ENCODE measurements around the gene TNFRSF18.

DNA sequence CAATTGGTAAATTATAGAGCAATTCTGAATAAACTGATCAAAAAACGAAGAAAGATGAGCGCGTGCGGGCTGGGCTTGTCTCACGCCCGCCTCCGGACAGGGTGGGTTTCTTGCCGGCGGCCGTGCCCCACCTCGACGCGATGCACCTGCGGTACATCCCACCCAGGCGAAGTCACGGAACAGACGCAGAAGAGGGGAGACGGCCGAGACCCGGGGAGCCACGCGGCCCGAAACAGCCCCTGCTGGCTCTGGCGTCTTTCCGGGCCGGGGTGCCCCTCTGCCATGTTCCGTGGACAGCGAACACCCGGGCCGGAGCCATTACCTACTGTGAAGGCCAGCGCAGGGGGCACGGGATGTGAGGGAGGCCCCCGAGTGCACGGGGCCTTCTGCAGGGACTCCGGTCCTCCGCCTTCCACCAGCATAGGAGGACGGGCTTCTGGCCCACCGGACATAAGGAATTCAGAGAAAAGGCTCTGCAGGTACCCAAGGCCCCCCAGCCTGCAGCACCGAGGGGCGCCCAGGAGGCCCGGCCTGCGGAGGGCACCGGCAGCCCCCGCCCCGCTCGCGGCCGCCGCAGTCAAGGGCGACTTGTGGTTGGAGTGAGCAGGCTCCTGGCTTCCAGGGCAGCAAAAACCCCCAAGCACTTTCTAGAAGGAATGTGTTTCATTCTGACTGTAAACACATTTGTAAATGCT, 47.7 kb upstream of the TNFRSF18 start:
- TF ChIP-seq, protein P1, sequence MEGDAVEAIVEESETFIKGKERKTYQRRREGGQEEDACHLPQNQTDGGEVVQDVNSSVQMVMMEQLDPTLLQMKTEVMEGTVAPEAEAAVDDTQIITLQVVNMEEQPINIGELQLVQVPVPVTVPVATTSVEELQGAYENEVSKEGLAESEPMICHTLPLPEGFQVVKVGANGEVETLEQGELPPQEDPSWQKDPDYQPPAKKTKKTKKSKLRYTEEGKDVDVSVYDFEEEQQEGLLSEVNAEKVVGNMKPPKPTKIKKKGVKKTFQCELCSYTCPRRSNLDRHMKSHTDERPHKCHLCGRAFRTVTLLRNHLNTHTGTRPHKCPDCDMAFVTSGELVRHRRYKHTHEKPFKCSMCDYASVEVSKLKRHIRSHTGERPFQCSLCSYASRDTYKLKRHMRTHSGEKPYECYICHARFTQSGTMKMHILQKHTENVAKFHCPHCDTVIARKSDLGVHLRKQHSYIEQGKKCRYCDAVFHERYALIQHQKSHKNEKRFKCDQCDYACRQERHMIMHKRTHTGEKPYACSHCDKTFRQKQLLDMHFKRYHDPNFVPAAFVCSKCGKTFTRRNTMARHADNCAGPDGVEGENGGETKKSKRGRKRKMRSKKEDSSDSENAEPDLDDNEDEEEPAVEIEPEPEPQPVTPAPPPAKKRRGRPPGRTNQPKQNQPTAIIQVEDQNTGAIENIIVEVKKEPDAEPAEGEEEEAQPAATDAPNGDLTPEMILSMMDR (IDR thresholded peaks at IDR 0.05) = no peak
- TF ChIP-seq POLR2A (IDR thresholded peaks at IDR 0.05) = no peak

Data from right lobe of liver (tissue), 4 donors.